K562 (cell line): Measurements from ENCODE around the gene SDC3. TPM values are rescaled to one million over a fixed set of nuclear protein-coding genes. Genes with fewer than 3 reads are reported as not detected.

ENCODE experiments used
- ATAC-seq: fragments of 200-7000 bp; cut with Tn5 transposase; 3 replicates; pipeline ENCODE4 v1.9.1; 2020; ENCODE audit warnings: moderate library complexity
- BruUV-seq: library from RNA; stranded (reverse); fragments of 400-500 nt; replicated peaks from 2 replicates; lab custom pipeline; 2021; lab: Mats Ljungman, UMichigan
- CTCF ChIA-PET: fragments of 300-600 bp; formaldehyde crosslinking; extraction: SDS; loops from one replicate; lab custom pipeline; 2021; ENCODE audit warnings: low intra/inter-chr PET ratio; lab: Yijun Ruan, JAX
- POLR2A ChIA-PET: fragments of 300-600, 350-650 bp; sonication (Branson Sonifier 250); formaldehyde crosslinking; extraction: SDS; loops from one replicate; lab custom pipeline; 2021; ENCODE audit warnings: antibody characterized with exemption, inconsistent platforms; lab: Yijun Ruan, JAX
- DNase-seq, 4 experiments: peaks; one replicate each; pipeline versions ENCODE4 v3.0.0 to v3.0.0-alpha.2; 2011 to 2018; ENCODE audit warnings: low spot score in 3 of 4, mixed read lengths in 3 of 4; ENCODE audit errors: extremely low read depth in 1 of 4
- FAIRE-seq: peaks from 2 replicates; lab custom pipeline; 2011; peaks lifted over from hg19 to GRCh38; lab: Jason Lieb, UNC
- H2AFZ ChIP-seq: 2 replicates; pipeline ENCODE4 v1.6.0; 2011; ENCODE audit warnings: low read depth, low read length, control low read depth, inconsistent platforms
- H3K27ac ChIP-seq: fragments of 200-600 bp; 3 replicates; pipeline ENCODE4 v1.8.0; 2011; ENCODE audit warnings: low read depth, mild to moderate bottlenecking, control low read depth, inconsistent platforms, low read length, moderate library complexity, mixed read lengths; ENCODE audit errors: extremely low read depth
- H3K27me3 ChIP-seq, 2 experiments: fragments of 300-600 bp in 1 of 2; 2 replicates in 1 of 2; 3 replicates in 1 of 2; pipeline versions ENCODE4 v1.6.0 to v1.8.0; 2011; ENCODE audit warnings: inconsistent platforms in 2 of 2, low read length in 2 of 2, mild to moderate bottlenecking in 1 of 2, mixed read lengths in 1 of 2, moderate library complexity in 1 of 2; ENCODE audit not compliant: control insufficient read depth in 2 of 2, insufficient read depth in 2 of 2
- H3K36me3 ChIP-seq: fragments of 300-600 bp; 3 replicates; pipeline ENCODE4 v1.8.0; 2011; ENCODE audit warnings: mild to moderate bottlenecking, low read length, inconsistent platforms; ENCODE audit not compliant: control insufficient read depth, insufficient read depth
- H3K4me1 ChIP-seq, 2 experiments: fragments of 200-600 bp in 1 of 2; replicated peaks in 1 of 2; 2 replicates in 1 of 2; 3 replicates in 1 of 2; pipeline versions ENCODE4 v1.5.1 to v1.8.0; 2011; ENCODE audit warnings: inconsistent platforms in 2 of 2, low read length in 2 of 2, mild to moderate bottlenecking in 1 of 2, mixed read lengths in 1 of 2, moderate library complexity in 1 of 2; ENCODE audit not compliant: control insufficient read depth in 2 of 2, insufficient read depth in 2 of 2
- H3K4me2 ChIP-seq: 2 replicates; pipeline ENCODE4 v1.6.1; 2011; ENCODE audit warnings: low read length, control low read depth, inconsistent platforms, mixed read lengths; ENCODE audit not compliant: insufficient read depth
- H3K4me3 ChIP-seq: fragments of 200-600 bp; sonication (generic), shearing (Covaris generic); 2 replicates; pipeline ENCODE4 v1.5.1; 2016; ENCODE audit warnings: control low read depth, inconsistent platforms
- H3K79me2 ChIP-seq: fragments of 200-600 bp; 3 replicates; pipeline ENCODE4 v1.8.0; 2011; ENCODE audit warnings: low read length, inconsistent platforms; ENCODE audit not compliant: control insufficient read depth, insufficient read depth
- H3K9ac ChIP-seq, 2 experiments: 2 replicates each; pipeline versions ENCODE4 v1.6.0 to v1.6.1; 2011; ENCODE audit warnings: low read depth in 2 of 2, low read length in 2 of 2, control low read depth in 1 of 2, inconsistent platforms in 1 of 2, mild to moderate bottlenecking in 1 of 2, mixed read lengths in 1 of 2; ENCODE audit not compliant: insufficient read depth in 1 of 2
- H3K9me1 ChIP-seq: one replicate; pipeline ENCODE4 v1.6.0; 2011; ENCODE audit warnings: inconsistent platforms, mild to moderate bottlenecking, low read length, moderate library complexity; ENCODE audit not compliant: control insufficient read depth, insufficient read depth
- H3K9me3 ChIP-seq: replicated peaks from 2 replicates; pipeline ENCODE4 v1.5.1; 2011; ENCODE audit warnings: low read depth, low read length, inconsistent platforms; ENCODE audit not compliant: control insufficient read depth, insufficient read depth
- H4K20me1 ChIP-seq: replicated peaks from 2 replicates; pipeline ENCODE4 v1.6.1; 2011; ENCODE audit warnings: low read length, inconsistent platforms, mixed read lengths; ENCODE audit not compliant: control insufficient read depth, insufficient read depth
- CEBPB ChIP-seq: fragments of 450-650 bp; IDR thresholded peaks from 2 replicates; pipeline ENCODE4 v1.6.1; 2016; ENCODE audit warnings: missing genetic modification characterization, missing compliant biosample characterization
- ERF ChIP-seq: fragments of 450-650 bp; formaldehyde crosslinking; IDR thresholded peaks from 2 replicates; pipeline ENCODE4 v1.4.0; 2020; ENCODE audit warnings: mild to moderate bottlenecking, mixed read lengths
- HOMEZ ChIP-seq: fragments of 250-450 bp; sonication (Bioruptor Pico); IDR thresholded peaks from 2 replicates; pipeline ENCODE4 v1.4.0; 2020; ENCODE audit warnings: mild to moderate bottlenecking, moderate library complexity
- ILF3 ChIP-seq: fragments of 450-650 bp; IDR thresholded peaks from 2 replicates; pipeline ENCODE4 v1.6.1; 2018; ENCODE audit warnings: antibody characterized with exemption, mild to moderate bottlenecking, moderate library complexity, borderline replicate concordance
- MAFK ChIP-seq: IDR thresholded peaks from 2 replicates; pipeline ENCODE4 v1.6.1; 2011; ENCODE audit warnings: low read length, improper control_type of control experiment
- MBD2 ChIP-seq: sonication (generic); IDR thresholded peaks from 2 replicates; pipeline ENCODE4 v1.6.1; 2016; ENCODE audit warnings: low read depth, borderline replicate concordance
- POLR2AphosphoS5 ChIP-seq: IDR thresholded peaks from 2 replicates; pipeline ENCODE4 v1.6.1; 2011; ENCODE audit warnings: mild to moderate bottlenecking, low read depth, low read length, moderate library complexity; ENCODE audit not compliant: control insufficient read depth, insufficient read depth
- POLR2G ChIP-seq: fragments of 200-400 bp; formaldehyde crosslinking; IDR thresholded peaks from 2 replicates; pipeline ENCODE4 v1.6.1; 2017; ENCODE audit warnings: low read depth, mild to moderate bottlenecking, antibody characterized with exemption, low read length, moderate library complexity
- POLR2H ChIP-seq: IDR thresholded peaks from 2 replicates; pipeline ENCODE4 v1.6.1; 2016; ENCODE audit warnings: missing genetic modification characterization, low read depth, mild to moderate bottlenecking, control low read depth, missing compliant biosample characterization, moderate library complexity
- RFX7 ChIP-seq: fragments of 250-450 bp; sonication (Bioruptor Pico); IDR thresholded peaks from 2 replicates; pipeline ENCODE4 v1.5.1; 2021; ENCODE audit warnings: mild to moderate bottlenecking
- SRF ChIP-seq, 2 experiments: fragments of 250-450, 450-650 bp in 1 of 2; sonication (Bioruptor Pico) in 1 of 2; sonication (generic) in 1 of 2; formaldehyde crosslinking; IDR thresholded peaks; 2 replicates each; pipeline versions ENCODE4 v1.5.0 to v1.5.1; 2020 to 2022; ENCODE audit warnings: mild to moderate bottlenecking in 1 of 2, missing genetic modification reagents in 1 of 2
- TRIM24 ChIP-seq, 2 experiments: fragments of 450-650 bp; IDR thresholded peaks; 2 replicates each; pipeline ENCODE4 v1.6.1; 2016
- ZNF121 ChIP-seq: sonication (generic); formaldehyde crosslinking; conservative IDR thresholded peaks from 2 replicates; pipeline ENCODE4 v1.8.0; 2022; ENCODE audit warnings: missing genetic modification reagents
- WGBS: fragments of 100-300 bp; shearing (Covaris generic); methylation state at CpG from one replicate; pipeline ENCODE4 v1.1.6; 2016; ENCODE audit warnings: low coverage, mixed read lengths; ENCODE audit not compliant: insufficient coverage; ENCODE audit errors: missing lambda C conversion rate; 5-methylcytosine and 5-hydroxymethylcytosine counted together
- in situ Hi-C: fragments of 300-500 bp; cut with MboI; formaldehyde crosslinking; loops from 4 replicates; pipeline ENCODE4 v1.15.0; 2018; ENCODE audit warnings: inconsistent platforms, mixed read lengths
- intact Hi-C: fragments of 100-400 bp; cut with micrococcal nuclease; formaldehyde crosslinking; loops from 2 replicates; pipeline ENCODE4 v1.14.2; 2022
- polyA plus RNA-seq, 8 experiments: library from polyadenylated mRNA; depleted of rRNA in 4 of 8; stranded (reverse) in 5 of 8; unstranded in 3 of 8; fragments of >200 nt; fragmentation: Nextera tagmentation in 2 of 8; fragmentation: Illumina TruSeq in 1 of 8; extraction: Ambion mirVana in 2 of 8; extraction: Trizol in 1 of 8; gene quantifications; 2 replicates each; pipeline versions ENCODE4 v1.2.1 to v1.2.3, GENCODE V29; 2011 to 2014; ENCODE audit warnings: inconsistent platforms in 1 of 8, missing spikeins in 1 of 8
- total RNA-seq, 7 experiments: library from RNA; depleted of rRNA in 6 of 7; stranded (reverse); fragments of >200 nt in 6 of 7; fragmentation: Illumina TruSeq in 2 of 7; extraction: Trizol in 2 of 7; gene quantifications; 2 replicates each; pipeline versions ENCODE4 v1.2.1 to v1.2.3, GENCODE V29; 2011 to 2021; ENCODE audit warnings: low replicate concordance in 1 of 7
- TF ChIP-seq, protein P1 (sequence below), 2 experiments: fragments of 150-350 bp in 1 of 2; IDR thresholded peaks; 2 replicates each; pipeline ENCODE4 v1.6.1; 2012 to 2016; ENCODE audit warnings: low read depth in 2 of 2, low read length in 2 of 2, mild to moderate bottlenecking in 1 of 2, moderate library complexity in 1 of 2

The SDC3 gene
- total and polyA plus RNA-seq, 9 of the 15 experiments (the other 6 are each of a cell fraction or from before 2014, with no cell fraction given): 0.38 to 44.1 (median 12.1) TPM

GRCh38 chr1:30930631-30931173 lies 22.1 kb upstream of the SDC3 start (continued):
- TF ChIP-seq MBD2 (0 out of 2 replicates have a peak, but pooled peaks have one; percentile 5), RFX7 (CRISPR knock-in tag) (0 out of 2 replicates have a peak, but pooled peaks have one; percentile 7), POLR2AphosphoS5 (peak; percentile 32; the same call in 1 of the 2 replicates), ILF3 (peak; percentile 77; the same call in 1 of the 2 replicates)

GRCh38 chr1:30929944-30930525 lies 21.5 kb upstream of the SDC3 start:
- FAIRE-seq (no peak), ATAC-seq (peak; percentile 40), DNase-seq (no peak)
- Histone ChIP-seq H3K4me3 (no peak overlapping the region), H3K4me2 (no peak overlapping the region), H3K4me1 (no peaks in the 10 kb centered on the region; a peak in 2 of 5 replicates), H2AFZ (no peak overlapping the region), H3K9ac (no peak overlapping the region), H3K9me1 (no peaks in the 10 kb centered on the region), H3K9me3 (no peaks in the 10 kb centered on the region), H3K36me3 (peaks cover 39% of the 10 kb centered on the region; the same call in 2 of the 3 replicates), H3K27me3 (no peaks in the 10 kb centered on the region), H3K27ac (no peak overlapping the region), H4K20me1 (no peaks in the 10 kb centered on the region; the same call in 1 of the 2 replicates), H3K79me2 (no peaks in the 10 kb centered on the region)
- intact Hi-C loops: loop anchor here (1.0 kb wide), 3 partner anchors 19 to 151 kb away; no protein-coding TSS in a partner anchor
- no TSS peak for BruUV-seq
- CTCF ChIA-PET: interaction anchor here (0.6 to 3.7 kb wide), 5 partner anchors 19 to 493 kb away, joined by 3 to 35 read pairs (median 3); no protein-coding TSS in a partner anchor
- TF ChIP-seq CEBPB (tag) (peak; percentile 13; the same call in 1 of the 2 replicates), SRF (CRISPR knock-in tag; IDR thresholded peaks at IDR 0.05) (no peak), ZNF121 (CRISPR knock-in tag) (no peak), POLR2H (tag) (peak; percentile 42; the same call in 1 of the 2 replicates), MAFK (no peak), HOMEZ (CRISPR knock-in tag) (no peak), ERF (CRISPR knock-in tag) (no peak), POLR2G (0 out of 2 replicates have a peak, but pooled peaks have one; percentile 35), TRIM24 (IDR thresholded peaks at IDR 0.05) (no peak)
- TF ChIP-seq, protein P1, sequence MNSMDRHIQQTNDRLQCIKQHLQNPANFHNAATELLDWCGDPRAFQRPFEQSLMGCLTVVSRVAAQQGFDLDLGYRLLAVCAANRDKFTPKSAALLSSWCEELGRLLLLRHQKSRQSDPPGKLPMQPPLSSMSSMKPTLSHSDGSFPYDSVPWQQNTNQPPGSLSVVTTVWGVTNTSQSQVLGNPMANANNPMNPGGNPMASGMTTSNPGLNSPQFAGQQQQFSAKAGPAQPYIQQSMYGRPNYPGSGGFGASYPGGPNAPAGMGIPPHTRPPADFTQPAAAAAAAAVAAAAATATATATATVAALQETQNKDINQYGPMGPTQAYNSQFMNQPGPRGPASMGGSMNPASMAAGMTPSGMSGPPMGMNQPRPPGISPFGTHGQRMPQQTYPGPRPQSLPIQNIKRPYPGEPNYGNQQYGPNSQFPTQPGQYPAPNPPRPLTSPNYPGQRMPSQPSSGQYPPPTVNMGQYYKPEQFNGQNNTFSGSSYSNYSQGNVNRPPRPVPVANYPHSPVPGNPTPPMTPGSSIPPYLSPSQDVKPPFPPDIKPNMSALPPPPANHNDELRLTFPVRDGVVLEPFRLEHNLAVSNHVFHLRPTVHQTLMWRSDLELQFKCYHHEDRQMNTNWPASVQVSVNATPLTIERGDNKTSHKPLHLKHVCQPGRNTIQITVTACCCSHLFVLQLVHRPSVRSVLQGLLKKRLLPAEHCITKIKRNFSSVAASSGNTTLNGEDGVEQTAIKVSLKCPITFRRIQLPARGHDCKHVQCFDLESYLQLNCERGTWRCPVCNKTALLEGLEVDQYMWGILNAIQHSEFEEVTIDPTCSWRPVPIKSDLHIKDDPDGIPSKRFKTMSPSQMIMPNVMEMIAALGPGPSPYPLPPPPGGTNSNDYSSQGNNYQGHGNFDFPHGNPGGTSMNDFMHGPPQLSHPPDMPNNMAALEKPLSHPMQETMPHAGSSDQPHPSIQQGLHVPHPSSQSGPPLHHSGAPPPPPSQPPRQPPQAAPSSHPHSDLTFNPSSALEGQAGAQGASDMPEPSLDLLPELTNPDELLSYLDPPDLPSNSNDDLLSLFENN (IDR thresholded peaks at IDR 0.05; ENCODE audit: low read depth in 2 of 2, low read length in 2 of 2): 0 out of 4 replicates have a peak, but pooled peaks of 1 of the 2 experiments have one; percentile 19
- 75% methylated on average over 8 of the region's 8 CpGs for WGBS
- POLR2A ChIA-PET: interaction anchor here (1.0 to 1.3 kb wide), 3 partner anchors 35 to 135 kb away, joined by 3 to 5 read pairs (median 3); no protein-coding TSS in a partner anchor
- in situ Hi-C loops: no loop called here
